Tongue (tissue), 2 donors: ENCODE data around the gene ACOX2. TPM values are rescaled to one million over a fixed set of nuclear protein-coding genes. Genes with fewer than 3 reads are reported as not detected.
"Not testable (repeated sequence)": the region's sequence is repeated elsewhere in the genome, so short reads cannot be mapped to it uniquely, and the experiment has no call there.

Source experiments
- DNase-seq: peaks from one replicate; pipeline ENCODE4 v3.0.0-alpha.2; 2015
- total RNA-seq: library from RNA; depleted of rRNA; stranded (reverse); fragments of >200 nt; gene quantifications from one replicate; pipeline ENCODE4 v1.2.3, GENCODE V29; 2014

Gene ACOX2
- total RNA-seq, 1 donor from 2014 or later = 12.6 TPM

GRCh38 chr3:58534592-58535494, 2.1 kb downstream of the ACOX2 start:
- DNase-seq = no peak

GRCh38 chr3:58532794-58533220, 4.2 kb downstream of the ACOX2 start:
- DNase-seq = peak; percentile 84

- no peak for DNase-seq
Observed at GRCh38 chr3:58531956-58532355, 5.0 kb downstream of the ACOX2 start.

GRCh38 chr3:58531555-58531954, 5.4 kb downstream of the ACOX2 start:
- DNase-seq = no peak

GRCh38 chr3:58530354-58530865, 6.6 kb downstream of the ACOX2 start:
- no peak for DNase-seq

GRCh38 chr3:58529516-58530353, 7.3 kb downstream of the ACOX2 start:
- DNase-seq = no peak

GRCh38 chr3:58528629-58529028, 8.4 kb downstream of the ACOX2 start:
- peak; percentile 59 for DNase-seq

- not testable (repeated sequence) for DNase-seq
Observed at GRCh38 chr3:58527440-58527839, 9.6 kb downstream of the ACOX2 start.

GRCh38 chr3:58526515-58526957, 10.5 kb downstream of the ACOX2 start:
- DNase-seq = no peak

GRCh38 chr3:58524326-58524888, 12.6 kb downstream of the ACOX2 start:
- DNase-seq = no peak

- DNase-seq = no peak
Observed at GRCh38 chr3:58522759-58523425, 14.1 kb downstream of the ACOX2 start.

- DNase-seq = no peak
Observed at GRCh38 chr3:58521917-58522631, 14.9 kb downstream of the ACOX2 start.

- DNase-seq = no peak
Observed at GRCh38 chr3:58521336-58521670, 15.7 kb downstream of the ACOX2 start.

- no peak for DNase-seq
Observed at GRCh38 chr3:58520403-58521335, 16.3 kb downstream of the ACOX2 start.

GRCh38 chr3:58519668-58520402, 17.2 kb downstream of the ACOX2 start:
- DNase-seq = no peak

- DNase-seq = peak; percentile 67
Observed at GRCh38 chr3:58518291-58518789, 18.6 kb downstream of the ACOX2 start.

GRCh38 chr3:58514405-58514804, 22.6 kb downstream of the ACOX2 start:
- DNase-seq = no peak

- DNase-seq = no peak
Observed at GRCh38 chr3:58508437-58508836, 28.6 kb downstream of the ACOX2 start.
